ENCODE measurements around the gene ACTRT2.

DNA sequence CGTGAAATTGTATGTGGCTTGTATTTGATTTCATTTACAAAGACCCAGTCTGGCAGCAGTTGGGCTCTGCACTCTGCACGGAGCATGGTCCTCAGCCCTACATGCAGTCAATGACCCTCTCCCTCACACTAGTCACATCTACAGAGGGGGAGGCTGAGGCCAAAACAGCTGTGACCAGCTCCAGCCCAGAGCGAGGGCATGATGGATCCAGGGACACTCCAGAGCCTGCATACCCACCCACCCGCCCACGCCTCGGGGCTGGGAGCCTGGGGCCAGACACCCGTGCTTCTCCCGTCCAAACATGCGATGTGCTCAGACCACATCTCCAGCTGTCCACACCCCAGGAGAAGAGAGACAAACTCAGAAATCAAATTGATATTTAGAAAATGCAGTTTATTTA, 33.8 kb downstream of the ACTRT2 start:
- TF ChIP-seq CTCF (conservative IDR thresholded peaks at IDR 0.05 in 1 of 2, IDR thresholded peaks at IDR 0.05 in 1 of 2; ENCODE audit: extremely low read depth in 1 of 2, insufficient read depth in 1 of 2, low read depth in 1 of 2, low read length in 2 of 2): no peak
- no peak for TF ChIP-seq EZH2 (IDR thresholded peaks at IDR 0.05; ENCODE audit: borderline replicate concordance, low read length)
